Amniotic stem cell (primary cell): ENCODE measurements around the gene MAN1B1.

Source experiments
- DNase-seq: peaks from one replicate; lab custom pipeline; 2025; lab: John Stamatoyannopoulos, UW

The MAN1B1 gene

GRCh38 chr9:137145731-137146526 lies 59.1 kb downstream of the MAN1B1 start:
- DNase-seq: no peak

- DNase-seq: no peak
Measured at GRCh38 chr9:137146527-137146918, 59.7 kb downstream of the MAN1B1 start.

GRCh38 chr9:137147091-137147792 lies 60.5 kb downstream of the MAN1B1 start:
- DNase-seq: no peak

GRCh38 chr9:137147793-137148160 lies 61.0 kb downstream of the MAN1B1 start:
- no peak for DNase-seq

GRCh38 chr9:137148242-137148641 lies 61.5 kb downstream of the MAN1B1 start:
- no peak for DNase-seq

- no peak for DNase-seq
Measured at GRCh38 chr9:137148661-137149060, 61.9 kb downstream of the MAN1B1 start.

GRCh38 chr9:137149363-137149762 lies 62.6 kb downstream of the MAN1B1 start:
- no peak for DNase-seq

- DNase-seq: no peak
Measured at GRCh38 chr9:137149942-137150616, 63.3 kb downstream of the MAN1B1 start.

GRCh38 chr9:137150617-137151457 lies 64.1 kb downstream of the MAN1B1 start:
- DNase-seq: no peak

- DNase-seq: no peak
Measured at GRCh38 chr9:137152844-137153405, 66.1 kb downstream of the MAN1B1 start.

- DNase-seq: no peak
Measured at GRCh38 chr9:137156567-137157375, 70.0 kb downstream of the MAN1B1 start.

GRCh38 chr9:137157618-137158415 lies 71.0 kb downstream of the MAN1B1 start:
- no peak for DNase-seq

GRCh38 chr9:137158625-137159024 lies 71.8 kb downstream of the MAN1B1 start:
- DNase-seq: no peak
